ENCODE results near the gene UQCC5.

Gene UQCC5

DNA sequence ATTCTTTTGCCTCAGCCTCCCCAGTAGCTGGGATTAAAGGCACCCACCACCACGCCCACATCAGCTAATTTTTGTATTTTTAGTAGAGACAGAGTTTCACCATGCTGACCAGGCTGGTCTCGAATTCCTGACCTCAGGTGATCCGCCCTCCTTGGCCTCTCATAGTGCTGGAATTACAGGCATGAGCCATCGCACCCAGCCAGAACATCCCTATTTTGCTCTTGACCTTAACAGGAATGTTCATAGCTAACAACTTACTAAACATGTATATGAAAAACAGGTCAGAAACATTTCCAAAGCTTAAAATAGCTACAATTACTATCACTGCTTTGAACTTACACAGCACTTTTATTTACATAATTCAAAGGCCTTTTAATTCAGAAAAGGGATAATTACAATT is 33.7 kb downstream of the UQCC5 start:
- no peak for DNase-seq (ENCODE audit: low read depth in 2 of 2)

DNA sequence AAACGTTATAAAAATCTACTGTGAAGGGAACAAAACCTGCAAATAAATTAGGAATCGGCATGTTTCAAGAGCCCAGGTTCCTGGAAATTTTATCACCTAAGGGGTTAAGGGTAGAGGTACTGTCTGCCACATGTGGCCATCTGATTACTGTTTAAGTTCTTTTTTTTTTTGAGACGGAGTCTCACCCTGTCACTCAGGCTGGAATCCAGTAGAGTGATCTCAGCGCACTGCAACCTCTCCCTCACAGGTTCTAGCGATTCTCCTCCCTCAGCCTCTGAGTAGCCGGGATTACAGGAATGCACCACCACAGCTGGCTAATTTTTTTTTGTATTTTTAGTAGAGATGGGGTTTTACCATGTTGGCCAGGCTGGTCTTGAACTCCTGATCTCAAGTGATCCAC is 35.8 kb downstream of the UQCC5 start:
- DNase-seq (ENCODE audit: low read depth in 2 of 2) = no peak

- no peak for DNase-seq (ENCODE audit: low read depth in 2 of 2)
Observed at GRCh38 chr3:52574056-52574965, 37.9 kb downstream of the UQCC5 start.

All from stimulated activated CD4-positive, alpha-beta T cell treated with anti-CD3 and anti-CD28 coated beads, Interleukin-15, amount 100 ng/mL, for 48 hours (primary cell).